NCI-H128 (cell line): ENCODE measurements around the gene PPP1R14C.

Source experiments
- DNase-seq: peaks from one replicate; lab custom pipeline; 2025; ENCODE audit not compliant: unreplicated experiment; lab: John Stamatoyannopoulos, UW

The PPP1R14C gene

GRCh38 chr6:150269130-150269856, 126.4 kb downstream of the PPP1R14C start:
- no peak for DNase-seq

- DNase-seq = no peak
These were observed 127.0 kb downstream of the PPP1R14C start for GRCh38 chr6:150269857-150270223.

GRCh38 chr6:150270330-150271052, 127.6 kb downstream of the PPP1R14C start:
- DNase-seq = no peak

GRCh38 chr6:150271172-150271500, 128.3 kb downstream of the PPP1R14C start:
- no peak for DNase-seq

GRCh38 chr6:150271501-150272263, 128.8 kb downstream of the PPP1R14C start:
- DNase-seq = no peak

GRCh38 chr6:150272264-150272975, 129.6 kb downstream of the PPP1R14C start:
- DNase-seq = no peak

- no peak for DNase-seq
These were observed 130.1 kb downstream of the PPP1R14C start for GRCh38 chr6:150272976-150273315.

GRCh38 chr6:150273457-150274309, 130.8 kb downstream of the PPP1R14C start:
- DNase-seq = no peak

GRCh38 chr6:150275489-150275888, 132.6 kb downstream of the PPP1R14C start:
- no peak for DNase-seq

- no peak for DNase-seq
These were observed 133.5 kb downstream of the PPP1R14C start for GRCh38 chr6:150276168-150276936.

GRCh38 chr6:150276937-150277742, 134.3 kb downstream of the PPP1R14C start:
- no peak for DNase-seq

- DNase-seq = no peak
These were observed 136.7 kb downstream of the PPP1R14C start for GRCh38 chr6:150279533-150279932.

GRCh38 chr6:150280703-150281102, 137.9 kb downstream of the PPP1R14C start:
- no peak for DNase-seq

- DNase-seq = no peak
These were observed 138.9 kb downstream of the PPP1R14C start for GRCh38 chr6:150281767-150282166.

GRCh38 chr6:150282806-150283205, 140.0 kb downstream of the PPP1R14C start:
- no peak for DNase-seq

GRCh38 chr6:150286460-150286859, 143.6 kb downstream of the PPP1R14C start:
- DNase-seq = no peak

GRCh38 chr6:150286912-150287311, 144.1 kb downstream of the PPP1R14C start:
- no peak for DNase-seq

GRCh38 chr6:150288456-150288855, 145.6 kb downstream of the PPP1R14C start:
- DNase-seq = no peak
